ENCODE measurements around the gene MYBPC2.

- no peak for TF ChIP-seq CTCF (IDR thresholded peaks at IDR 0.05)
- no peak for TF ChIP-seq ZFX (IDR thresholded peaks at IDR 0.05; ENCODE audit: borderline replicate concordance)
Observed at GRCh38 chr19:50383001-50383851, 49.5 kb upstream of the MYBPC2 start.

All from 22Rv1 (cell line).